Right hindlimb (tissue), 1 donor: Measurements from ENCODE around the gene DBN1.
"Not testable (repeated sequence)": the region's sequence is repeated elsewhere in the genome, so short reads cannot be mapped to it uniquely, and the experiment has no call there.

Experiments
- DNase-seq: peaks from one replicate; pipeline ENCODE4 v3.0.0-alpha.2; 2018

The DBN1 gene

DNA sequence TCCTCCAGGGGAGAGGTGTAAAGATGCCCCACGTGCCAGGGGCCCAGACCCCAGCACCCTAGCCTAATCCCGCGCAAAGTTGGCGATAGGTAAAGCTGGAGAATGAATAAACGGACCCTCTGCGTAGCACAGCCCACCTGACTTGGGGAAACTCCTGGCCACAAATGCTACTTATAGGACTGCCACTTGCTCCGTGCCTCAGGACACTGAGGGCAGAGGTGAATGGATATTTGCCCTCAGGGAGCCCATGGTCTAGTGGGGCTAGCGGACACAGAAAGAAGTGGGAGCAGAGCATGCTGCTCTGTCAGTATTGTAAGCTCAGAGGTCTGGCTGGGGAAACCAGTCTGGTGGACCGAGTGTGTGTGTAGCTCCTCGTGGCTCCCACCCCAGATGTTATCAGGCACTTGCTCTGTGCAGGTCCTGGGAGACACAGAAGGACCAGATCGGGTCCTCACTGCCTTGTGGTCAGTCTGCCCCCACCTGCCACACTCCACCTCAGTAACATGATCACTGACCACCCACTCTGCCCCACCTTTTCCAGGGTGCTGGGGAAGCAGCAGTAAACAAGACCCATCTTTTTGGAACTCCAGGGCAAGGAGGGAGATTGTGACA lies 46.1 kb downstream of the DBN1 start:
- DNase-seq, result no peak

DNA sequence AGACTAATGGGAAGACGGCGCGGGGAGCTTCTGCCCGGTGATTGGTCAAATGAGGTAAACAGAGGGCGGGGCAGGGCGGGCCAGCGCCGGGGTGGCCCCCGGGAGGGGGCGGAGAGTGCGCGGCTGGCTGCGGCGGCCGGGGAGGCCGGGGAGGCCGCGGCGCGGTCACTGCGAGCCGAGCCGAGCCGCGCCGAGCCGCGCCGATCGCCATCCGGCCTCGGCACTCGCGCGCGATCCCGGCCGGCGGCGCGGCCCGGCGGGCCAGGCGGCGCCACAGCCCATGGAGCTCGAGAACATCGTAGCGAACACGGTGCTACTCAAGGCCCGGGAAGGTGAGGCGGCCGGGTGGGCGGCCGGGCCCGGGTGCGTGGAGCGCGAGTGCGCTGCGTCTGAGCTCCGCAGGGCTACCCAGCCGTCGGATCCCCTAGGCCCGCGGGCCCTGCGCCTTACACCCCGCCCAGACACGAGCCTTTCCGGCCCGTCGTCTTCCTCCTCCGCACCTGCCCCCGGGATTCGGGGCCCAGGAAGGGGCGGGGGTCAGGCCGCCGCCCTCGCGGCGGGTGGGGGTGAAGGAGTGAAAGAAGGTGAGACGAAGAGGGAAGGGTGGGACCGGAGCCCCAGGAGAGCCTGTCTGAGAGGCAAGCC lies 46.7 kb downstream of the DBN1 start, which contains the start of gene GRK6:
Gene GRK6, plus strand, starts transcription at position 111 of the 645 bp plus-strand sequence. Its CDS starts 170 bp downstream, at position 281.
- no peak for DNase-seq

DNA sequence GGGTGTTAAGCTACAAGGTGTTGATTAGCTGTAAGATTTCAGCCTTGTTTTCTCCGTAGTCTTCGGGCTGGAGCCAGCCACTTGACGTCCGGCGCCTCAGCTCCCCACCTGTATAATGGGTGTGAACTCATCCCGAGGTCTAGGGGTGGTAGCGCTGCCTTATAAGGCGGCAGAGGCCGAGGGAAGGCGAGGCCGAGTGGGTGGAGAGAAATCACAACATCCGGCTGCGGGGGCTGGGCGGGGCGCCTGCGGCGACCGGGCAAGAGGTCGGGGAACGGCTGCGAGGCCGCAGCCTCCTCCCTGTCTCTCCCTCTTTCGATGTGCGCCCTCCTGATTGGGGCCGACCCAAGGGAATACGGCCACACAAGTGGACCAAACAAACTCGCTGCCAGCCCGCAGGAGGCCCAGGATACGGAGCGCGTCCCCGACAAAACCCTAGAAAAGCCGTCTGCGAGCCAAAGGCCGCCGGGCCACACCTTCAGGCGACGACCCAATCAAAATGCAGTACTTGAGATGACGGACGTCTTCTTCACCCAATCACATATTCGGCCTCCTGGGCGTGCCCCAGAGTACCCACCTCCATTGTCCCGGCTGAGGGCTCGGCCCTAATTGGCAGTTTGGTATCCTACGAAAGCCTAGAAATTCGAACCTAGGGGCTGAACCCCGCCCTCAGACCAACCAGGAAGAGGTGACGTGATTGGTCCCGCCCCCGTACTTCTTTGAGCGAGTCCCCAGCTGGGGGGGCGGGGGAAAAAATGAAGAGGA lies 47.5 kb downstream of the DBN1 start:
- peak; percentile 100 for DNase-seq

DNA sequence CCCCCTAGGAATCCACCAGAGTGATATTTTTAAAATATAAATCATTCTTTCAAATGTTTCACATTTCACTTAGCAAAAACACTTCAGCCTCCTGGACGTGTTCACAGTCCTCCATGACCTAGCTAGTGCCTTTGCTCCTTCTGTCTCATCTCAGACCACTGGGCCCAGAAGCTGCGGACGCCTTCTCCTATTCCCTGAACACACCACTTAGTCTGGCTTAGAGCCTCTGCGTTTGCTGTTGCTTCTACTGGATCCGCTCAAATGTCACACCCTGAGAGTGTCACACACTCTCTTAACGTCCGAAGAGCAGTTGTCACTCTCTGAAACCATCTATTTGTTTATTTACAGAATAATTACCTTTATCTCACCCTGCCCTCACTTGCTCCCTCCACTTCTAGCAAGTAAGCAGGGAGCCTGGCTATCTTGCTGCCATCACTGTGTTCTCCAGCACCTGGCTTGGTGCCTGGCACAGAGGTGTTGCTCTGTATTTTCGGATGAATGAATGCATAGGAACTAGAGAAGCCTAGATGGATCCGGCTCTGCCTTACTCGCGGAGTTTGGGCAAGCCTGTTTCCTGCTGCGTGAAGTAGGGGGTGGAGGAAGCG lies 48.1 kb downstream of the DBN1 start:
- no peak for DNase-seq

DNA sequence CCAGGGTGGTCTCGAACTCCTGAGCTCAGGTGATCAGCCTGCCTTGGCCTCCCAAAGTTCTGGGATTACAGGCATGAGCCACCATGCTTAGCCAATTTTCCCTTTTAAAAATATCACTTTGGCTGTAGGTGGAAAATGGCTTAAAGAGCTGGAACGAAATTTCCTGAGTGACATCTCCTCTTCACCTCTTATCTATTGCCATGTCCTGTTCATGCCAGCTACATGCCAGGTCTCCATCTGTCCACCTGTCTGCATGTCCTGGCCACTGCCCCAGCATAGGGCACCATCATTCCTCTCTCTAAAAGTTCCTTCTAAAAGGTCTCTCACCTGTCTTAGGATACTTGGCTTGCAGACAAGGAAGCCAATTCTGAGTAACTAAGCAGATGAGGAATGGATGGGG lies 49.8 kb downstream of the DBN1 start:
- no peak for DNase-seq

DNA sequence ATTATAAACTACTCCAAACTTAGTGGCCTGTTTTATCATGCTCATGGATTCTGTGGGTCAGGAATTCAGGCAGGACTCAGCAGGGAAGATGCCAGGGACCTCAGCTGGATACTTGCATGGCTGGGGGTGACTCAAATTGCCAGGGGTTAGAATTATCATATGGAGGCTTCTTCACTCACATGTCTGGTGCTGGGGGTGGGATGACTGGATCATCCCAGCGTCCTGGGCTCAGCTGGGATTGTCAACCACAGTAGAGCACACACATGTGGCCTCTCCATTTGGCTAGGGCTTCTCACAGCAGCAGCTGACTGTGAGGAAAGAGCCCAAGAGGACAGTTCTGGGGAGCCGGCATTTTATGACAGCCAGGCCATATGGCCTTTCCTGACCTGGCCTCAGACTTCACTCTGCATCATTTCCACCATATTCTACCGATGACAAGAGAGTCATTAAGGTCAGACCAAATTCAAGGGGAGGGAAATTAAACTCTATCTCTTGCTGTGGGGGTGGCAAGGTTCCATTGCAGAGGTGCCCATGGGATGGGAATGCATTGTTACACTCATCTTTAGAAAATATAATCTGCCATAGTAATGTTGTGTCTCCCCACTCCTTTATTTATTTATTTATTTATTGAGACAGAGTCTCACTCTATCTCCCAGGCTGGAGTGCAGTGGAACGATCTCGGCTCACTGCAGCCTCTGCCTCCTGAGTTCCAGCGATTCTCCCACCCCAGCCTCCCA lies 52.2 kb downstream of the DBN1 start:
- DNase-seq, result no peak

DNA sequence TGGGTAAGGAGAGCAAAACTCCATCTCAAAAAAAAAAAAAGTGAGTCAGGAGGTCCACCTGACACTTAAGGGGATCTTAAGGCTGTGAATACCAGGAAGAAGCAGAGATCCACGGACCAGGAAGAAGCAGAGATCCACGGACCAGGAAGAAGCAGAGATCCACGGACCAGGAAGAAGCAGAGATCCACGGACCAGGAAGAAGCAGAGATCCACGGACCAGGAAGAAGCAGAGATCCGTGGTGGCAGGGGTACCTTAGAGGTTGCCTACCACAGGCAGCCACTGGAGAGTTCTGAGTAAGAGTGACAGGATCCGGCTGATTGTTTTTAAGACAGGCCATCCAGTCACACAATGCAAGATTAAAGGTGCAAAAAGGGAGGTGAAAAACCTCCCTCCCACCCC lies 53.0 kb downstream of the DBN1 start:
- not testable (repeated sequence) for DNase-seq

DNA sequence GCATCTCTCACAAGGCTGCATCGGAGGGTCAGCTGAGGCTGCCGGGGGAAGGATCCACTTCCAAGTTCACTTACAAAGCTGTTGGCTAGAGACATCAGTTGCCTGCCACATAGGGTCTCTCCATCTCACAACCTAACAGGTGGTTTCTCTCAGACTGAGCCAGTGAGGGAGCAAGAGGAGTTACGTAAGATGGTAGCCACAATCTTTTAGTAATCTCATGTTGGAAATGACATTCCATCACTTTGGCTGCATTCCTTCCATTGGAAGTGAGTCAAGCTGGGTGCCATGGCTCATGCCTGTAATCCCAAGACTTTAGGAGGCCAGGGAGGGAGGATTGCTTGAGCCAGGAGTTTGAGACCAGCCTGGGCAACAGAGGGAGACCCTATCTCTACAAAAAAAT lies 54.4 kb downstream of the DBN1 start:
- no peak for DNase-seq

DNA sequence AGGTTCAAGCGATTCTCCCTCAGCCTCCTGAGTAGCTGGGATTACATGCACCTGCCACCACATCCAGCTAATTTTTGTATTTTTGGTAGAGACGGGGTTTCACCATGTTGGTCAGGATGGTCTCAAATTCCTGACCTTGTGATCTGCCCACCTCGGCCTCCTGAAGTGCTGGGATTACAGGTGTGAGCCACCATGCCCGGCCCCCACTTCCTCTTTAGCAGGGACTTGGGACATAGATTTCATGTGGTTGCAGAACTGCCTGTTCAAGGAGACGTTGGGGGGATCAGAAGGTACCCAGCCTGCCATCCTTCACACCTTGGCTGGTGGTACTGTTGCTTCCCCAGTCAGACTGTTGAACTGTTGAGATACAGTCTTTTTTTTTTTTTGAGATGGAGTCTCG lies 56.4 kb downstream of the DBN1 start:
- DNase-seq, result not testable (repeated sequence)

DNA sequence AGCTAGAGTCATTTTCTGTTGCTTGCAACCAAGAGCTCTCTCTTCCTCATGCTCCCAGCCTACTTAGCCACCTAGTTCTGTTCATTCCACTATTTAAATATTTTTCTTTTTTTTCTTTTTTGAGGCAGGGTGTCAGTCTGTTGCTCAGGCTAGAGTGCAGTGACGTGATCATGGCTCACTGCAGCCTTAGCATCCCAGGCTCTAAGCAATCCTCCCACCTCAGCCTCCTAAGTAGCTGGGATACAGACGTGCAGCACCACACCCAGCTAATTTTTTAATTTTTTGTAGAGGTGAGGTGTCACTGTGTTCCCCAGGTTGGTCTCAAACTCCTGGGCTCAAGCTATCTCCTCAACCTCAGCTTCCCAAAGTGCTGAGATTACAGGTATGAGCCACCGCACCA lies 59.0 kb downstream of the DBN1 start:
- DNase-seq, result no peak

DNA sequence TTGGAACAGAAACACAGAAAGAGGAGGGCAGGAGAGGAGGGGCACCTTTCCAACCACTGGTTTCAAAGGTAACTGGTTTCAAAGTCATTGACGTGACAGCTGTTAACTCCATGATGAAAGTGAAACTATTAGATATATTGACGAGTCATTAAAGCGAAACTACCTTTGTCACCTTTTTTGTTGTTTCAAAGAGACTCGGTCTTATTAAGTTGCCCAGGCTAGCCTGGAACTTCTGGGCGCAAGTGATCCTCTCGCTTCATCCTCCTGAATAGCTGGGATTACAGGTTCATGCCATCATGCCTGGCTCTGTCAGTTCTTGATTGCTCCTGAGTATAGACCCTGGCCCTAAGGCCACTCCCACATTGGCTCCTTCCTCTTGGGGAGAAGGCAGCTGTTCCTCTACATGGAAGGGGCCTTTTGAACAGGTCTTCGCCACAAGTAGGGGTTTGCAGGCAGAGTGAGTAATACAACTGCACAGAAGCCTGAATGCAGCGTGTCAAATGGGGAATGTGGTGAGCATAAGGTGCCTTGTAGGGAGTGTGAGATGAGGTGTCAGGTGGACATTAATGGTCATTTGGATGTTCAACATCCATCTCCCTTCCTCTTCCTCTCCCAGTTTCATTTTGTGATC lies 60.7 kb downstream of the DBN1 start:
- DNase-seq, result no peak

DNA sequence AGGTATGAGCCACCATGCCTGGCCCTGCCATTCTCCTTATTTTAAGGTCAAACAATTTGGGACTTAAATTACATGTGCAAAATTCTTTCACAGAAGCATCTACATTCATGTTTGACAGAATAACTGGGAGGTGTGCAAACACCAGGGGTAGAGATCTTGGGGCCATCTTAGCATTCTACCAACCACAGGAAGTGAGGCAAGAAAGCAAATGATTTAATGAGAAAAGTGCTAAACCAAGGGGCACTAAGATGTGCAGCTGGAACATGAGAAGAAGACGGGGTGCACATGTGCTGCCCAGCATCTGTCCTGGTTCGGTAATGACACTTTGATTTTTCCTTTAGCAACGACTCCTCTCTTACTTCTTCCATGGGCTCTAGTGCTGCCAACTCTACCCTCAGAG lies 62.9 kb downstream of the DBN1 start:
- DNase-seq, result no peak

DNA sequence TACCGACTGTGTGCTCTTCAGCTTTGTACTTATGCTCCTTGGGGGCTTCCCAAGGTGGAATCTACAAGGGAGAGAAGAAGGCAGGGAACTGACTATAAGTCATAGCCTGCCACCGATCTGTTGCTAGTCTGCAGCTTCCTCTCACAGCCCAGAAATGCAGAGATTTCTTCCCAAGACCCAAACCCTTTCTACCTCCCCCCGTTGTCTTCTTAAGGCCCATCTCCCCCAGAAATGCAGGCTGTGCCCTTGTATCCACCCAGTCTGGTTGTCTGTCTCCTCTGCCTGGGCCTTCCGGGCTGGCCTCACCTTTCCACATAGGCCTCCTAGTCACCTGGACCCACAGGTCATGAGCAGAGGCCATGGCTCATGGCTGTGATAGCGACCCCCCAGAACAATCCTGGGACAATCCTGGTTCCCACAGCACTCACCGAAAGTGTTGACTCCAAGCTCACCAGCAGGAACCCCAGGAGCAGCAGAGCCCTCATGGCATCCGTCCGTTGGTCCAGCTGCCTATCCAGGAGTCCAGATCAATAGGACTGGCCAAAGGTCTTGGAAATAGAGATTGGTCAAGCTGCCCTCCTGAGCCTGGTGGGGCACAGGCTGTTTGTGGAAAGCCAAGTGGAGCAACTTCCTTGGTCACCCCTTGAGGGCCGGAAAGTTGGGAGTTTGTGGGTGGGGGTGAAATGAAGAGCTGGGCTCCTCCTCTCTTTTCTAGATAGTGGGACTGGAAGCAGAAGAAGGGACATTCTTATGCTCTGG lies 64.2 kb downstream of the DBN1 start, which contains the start of gene F12:
Gene F12, minus strand, starts transcription at position 522 of the 759 bp plus-strand sequence. Its CDS starts 37 bp downstream, at position 485.
- DNase-seq, result no peak
